Activated B cell treated with CpG ODN at 0.5 μM for 24 hours (primary cell): ENCODE measurements around the gene INPP4A. TPM values are rescaled to one million over a fixed set of nuclear protein-coding genes. Genes with fewer than 3 reads are reported as not detected.

ENCODE experiments used
- ATAC-seq: fragments of 200-7000 bp; cut with Tn5 transposase; one replicate; pipeline ENCODE4 v1.10.0; 2021; ENCODE audit warnings: low read depth, mild to moderate bottlenecking, moderate library complexity
- CTCF ChIA-PET: fragments of 350-600 bp; sonication (Branson Sonifier 250); formaldehyde crosslinking; loops from one replicate; lab custom pipeline; 2021; ENCODE audit warnings: antibody characterized with exemption; lab: Charles Lee
- POLR2A ChIA-PET: fragments of 350-600 bp; sonication (Branson Sonifier 250); formaldehyde crosslinking; loops from one replicate; lab custom pipeline; 2021; ENCODE audit warnings: antibody characterized with exemption; lab: Charles Lee
- DNase-seq: peaks from one replicate; pipeline ENCODE4 v3.0.0; 2022
- H3K27ac Mint-ChIP-seq: one replicate; pipeline ENCODE4 v1.8.0; 2020; ENCODE audit warnings: mixed read lengths
- H3K27me3 Mint-ChIP-seq: one replicate; pipeline ENCODE4 v1.8.0; 2021; ENCODE audit warnings: mixed read lengths
- H3K36me3 Mint-ChIP-seq: one replicate; pipeline ENCODE4 v1.8.0; 2021; ENCODE audit warnings: low read depth, mixed read lengths
- H3K4me1 Mint-ChIP-seq: one replicate; pipeline ENCODE4 v1.8.0; 2021; ENCODE audit warnings: mixed read lengths
- H3K4me3 Mint-ChIP-seq: one replicate; pipeline ENCODE4 v1.8.0; 2020; ENCODE audit warnings: mild to moderate bottlenecking, mixed read lengths
- H3K9me3 Mint-ChIP-seq: one replicate; pipeline ENCODE4 v1.8.0; 2020; ENCODE audit warnings: mixed read lengths
- CTCF ChIP-seq: fragments of 200-600 bp; IDR thresholded peaks from one replicate; pipeline ENCODE4 v1.8.0; 2022; ENCODE audit warnings: antibody characterized with exemption, mild to moderate bottlenecking
- intact Hi-C: fragments of 100-400 bp; cut with micrococcal nuclease; formaldehyde crosslinking; loops from one replicate; pipeline ENCODE4 v1.15.1; 2024
- total RNA-seq: library from RNA; stranded (reverse); gene quantifications from 2 replicates; pipeline ENCODE4 v1.2.3, GENCODE V29; 2022

The INPP4A gene
- total RNA-seq, 1 donor from 2014 or later: 26.6 TPM

DNA sequence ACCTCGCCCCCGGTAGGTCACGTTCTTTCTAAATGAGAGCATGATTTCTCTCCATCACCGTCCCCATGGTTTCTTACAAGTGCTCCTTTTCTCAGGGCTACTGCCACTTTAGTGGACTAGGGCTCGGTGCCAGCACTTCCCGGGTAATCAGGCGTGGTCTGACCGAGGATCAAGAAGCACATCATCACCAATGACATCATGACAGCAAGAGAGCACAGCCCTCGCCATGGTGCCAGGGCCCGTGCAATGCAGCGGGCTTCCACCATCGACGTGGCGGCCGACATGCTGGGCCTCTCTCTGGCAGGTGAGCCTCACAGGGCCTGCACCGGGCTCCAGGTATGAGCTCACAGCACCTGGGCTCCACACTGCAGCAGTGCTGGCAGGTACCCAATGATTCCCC lies 75.2 kb downstream of the INPP4A start:
- no peak for DNase-seq
- no peak for ATAC-seq
- Mint-ChIP-seq H3K9me3 (no peaks in the 10 kb centered on the region), H3K36me3 (peaks cover 9% of the 10 kb centered on the region), H3K4me1 (no peaks in the 10 kb centered on the region), H3K27me3 (no peaks in the 10 kb centered on the region), H3K4me3 (no peak overlapping the region), H3K27ac (no peak overlapping the region)
- intact Hi-C loops: no loop called here
- ChIA-PET CTCF (no interaction called here), POLR2A (no interaction called here)
- TF ChIP-seq CTCF: no peak

DNA sequence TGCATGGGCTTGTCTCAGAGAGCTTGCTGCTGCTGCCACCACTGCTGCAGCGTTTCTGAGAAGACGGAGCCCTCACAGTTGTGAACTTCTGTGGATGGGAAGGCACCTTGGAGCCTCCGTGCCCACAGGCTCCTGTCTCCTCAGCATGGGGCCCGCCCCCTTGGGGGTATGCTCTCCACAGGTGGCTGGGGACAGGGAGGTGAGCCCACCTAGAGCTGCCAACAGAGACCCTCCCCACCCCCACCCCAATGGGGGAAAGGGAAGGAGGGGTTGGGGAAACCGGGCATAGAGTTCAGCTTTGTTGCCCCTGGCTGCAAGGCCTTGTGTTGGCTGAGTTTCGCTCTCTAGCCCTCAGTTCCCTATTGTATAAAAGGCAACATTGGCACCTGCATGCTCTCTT lies 76.1 kb downstream of the INPP4A start:
- ChIA-PET CTCF (no interaction called here), POLR2A (no interaction called here)
- Mint-ChIP-seq H3K36me3 (peaks cover 9% of the 10 kb centered on the region), H3K4me1 (no peaks in the 10 kb centered on the region), H3K4me3 (no peak overlapping the region), H3K27ac (no peak overlapping the region), H3K9me3 (no peaks in the 10 kb centered on the region), H3K27me3 (no peaks in the 10 kb centered on the region)
- no peak for TF ChIP-seq CTCF
- intact Hi-C loops: no loop called here
- ATAC-seq (no peak), DNase-seq (no peak)

- POLR2A ChIA-PET: no interaction called here
- CTCF ChIA-PET: no interaction called here
- Mint-ChIP-seq H3K27ac (no peak overlapping the region), H3K4me3 (no peak overlapping the region), H3K27me3 (no peaks in the 10 kb centered on the region), H3K36me3 (peaks cover 9% of the 10 kb centered on the region), H3K9me3 (no peaks in the 10 kb centered on the region), H3K4me1 (no peaks in the 10 kb centered on the region)
- intact Hi-C loops: no loop called here
- DNase-seq: no peak
- no peak for ATAC-seq
- TF ChIP-seq CTCF: no peak
Measured at GRCh38 chr2:98521266-98521665, 76.6 kb downstream of the INPP4A start.

DNA sequence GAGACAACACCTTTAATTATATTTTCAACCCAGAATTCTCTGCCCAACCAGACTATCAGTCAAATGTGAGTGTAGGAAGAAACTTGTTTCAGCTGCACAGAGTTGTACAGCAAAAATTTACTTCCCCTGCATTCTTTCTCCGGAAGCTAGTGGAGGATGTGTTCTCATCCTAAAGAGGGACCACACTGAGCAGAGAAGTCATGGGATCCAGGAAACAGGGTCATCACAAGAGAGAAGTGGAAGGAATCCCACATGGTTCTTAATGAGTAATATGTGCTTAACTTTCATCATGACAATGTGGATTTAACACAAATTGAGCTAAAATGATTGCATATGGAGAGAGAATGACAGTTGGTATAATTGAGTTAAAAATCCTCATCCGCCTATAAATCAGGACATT lies 78.2 kb downstream of the INPP4A start:
- no peak overlapping the region for H3K27ac Mint-ChIP-seq
- H3K27me3 Mint-ChIP-seq: no peaks in the 10 kb centered on the region
- no peak overlapping the region for H3K4me3 Mint-ChIP-seq
- peaks cover 2% of the 10 kb centered on the region for H3K9me3 Mint-ChIP-seq
- ChIA-PET POLR2A (no interaction called here), CTCF (interaction anchor here (1.3 kb wide), 1 partner anchor 10 kb away, joined by 3 read pairs; no protein-coding TSS in a partner anchor)
- H3K36me3 Mint-ChIP-seq: peaks cover 9% of the 10 kb centered on the region
- intact Hi-C loops: no loop called here
- no peak for TF ChIP-seq CTCF
- no peaks in the 10 kb centered on the region for H3K4me1 Mint-ChIP-seq
- DNase-seq (no peak), ATAC-seq (no peak)

GRCh38 chr2:98524168-98524567 lies 79.5 kb downstream of the INPP4A start:
- Mint-ChIP-seq H3K9me3 (peaks cover 7% of the 10 kb centered on the region), H3K36me3 (peaks cover 9% of the 10 kb centered on the region), H3K4me1 (no peaks in the 10 kb centered on the region), H3K27me3 (no peaks in the 10 kb centered on the region), H3K4me3 (no peak overlapping the region), H3K27ac (no peak overlapping the region)
- ATAC-seq (no peak), DNase-seq (no peak)
- POLR2A ChIA-PET: no interaction called here
- CTCF ChIA-PET: no interaction called here
- TF ChIP-seq CTCF: no peak
- intact Hi-C loops: no loop called here
